GM15510 (cell line): ENCODE data around the gene ATXN7L1.

Experiments used
- POLR2A ChIP-seq: IDR thresholded peaks from 3 replicates; pipeline ENCODE4 v1.6.1; 2011; ENCODE audit warnings: borderline replicate concordance; ENCODE audit not compliant: insufficient read length; ENCODE audit errors: extremely low read depth

The ATXN7L1 gene

GRCh38 chr7:105756367-105756766 is 120.0 kb downstream of the ATXN7L1 start:
- TF ChIP-seq POLR2A = no peak

GRCh38 chr7:105752671-105753275 is 123.6 kb downstream of the ATXN7L1 start:
- no peak for TF ChIP-seq POLR2A

GRCh38 chr7:105751054-105751453 is 125.3 kb downstream of the ATXN7L1 start:
- TF ChIP-seq POLR2A = no peak

DNA sequence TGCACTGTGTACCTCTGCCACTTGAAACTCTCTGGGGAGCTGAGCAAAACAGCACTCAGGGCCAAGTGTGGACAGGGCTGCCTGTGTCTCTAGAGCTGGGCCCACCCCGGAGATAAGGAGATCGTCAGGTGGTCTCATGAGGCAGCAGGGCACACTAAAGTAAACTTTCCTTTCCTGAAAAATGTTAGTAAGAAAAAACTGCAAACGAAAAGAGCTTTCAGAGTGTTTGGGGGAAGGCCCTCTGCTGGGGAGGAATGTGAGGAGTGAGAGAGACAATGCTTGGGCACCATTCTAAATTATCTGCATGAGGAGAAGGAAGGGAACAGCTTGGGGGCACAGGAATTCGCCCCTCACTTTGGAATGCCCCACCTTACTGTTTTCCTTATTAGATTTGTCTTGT is 127.7 kb downstream of the ATXN7L1 start:
- TF ChIP-seq POLR2A = no peak

- no peak for TF ChIP-seq POLR2A
Measured at GRCh38 chr7:105745681-105746330, 130.6 kb downstream of the ATXN7L1 start.

GRCh38 chr7:105744258-105744657 is 132.1 kb downstream of the ATXN7L1 start:
- TF ChIP-seq POLR2A = no peak

DNA sequence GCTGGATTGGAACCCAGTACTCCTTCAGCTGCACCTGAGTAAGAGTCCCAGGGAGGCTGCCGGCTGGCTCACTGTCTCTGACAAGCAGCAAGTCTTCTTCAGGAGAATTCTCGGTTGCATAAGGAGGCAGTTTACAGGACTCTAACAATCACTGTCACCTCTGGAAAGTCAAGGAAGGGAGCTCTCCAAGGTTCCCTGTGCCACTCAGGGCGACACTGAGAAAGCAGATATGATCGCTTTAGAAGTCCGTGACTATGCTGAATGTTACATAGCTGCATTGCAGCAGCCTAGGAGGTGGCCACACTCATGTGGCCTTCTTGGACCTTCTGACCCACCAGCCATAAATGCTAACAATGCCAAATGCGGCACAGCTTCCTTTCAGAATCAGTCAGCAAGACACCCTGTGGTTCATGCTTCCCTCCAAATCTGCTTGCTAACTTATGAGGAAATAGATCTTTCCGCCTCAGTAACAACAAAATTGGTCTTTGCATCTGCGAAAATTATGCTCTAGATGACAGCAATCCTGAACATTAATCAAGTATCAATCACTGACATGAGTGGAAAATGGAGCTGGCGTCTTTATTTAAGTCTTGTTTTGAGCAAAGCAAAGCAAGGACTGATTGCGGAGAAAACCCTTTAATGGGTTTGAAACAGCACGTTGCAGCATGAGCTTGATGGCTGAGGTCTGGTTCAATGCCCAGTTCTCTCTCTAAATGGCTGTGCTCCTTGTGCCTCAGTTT is 132.9 kb downstream of the ATXN7L1 start:
- no peak for TF ChIP-seq POLR2A

DNA sequence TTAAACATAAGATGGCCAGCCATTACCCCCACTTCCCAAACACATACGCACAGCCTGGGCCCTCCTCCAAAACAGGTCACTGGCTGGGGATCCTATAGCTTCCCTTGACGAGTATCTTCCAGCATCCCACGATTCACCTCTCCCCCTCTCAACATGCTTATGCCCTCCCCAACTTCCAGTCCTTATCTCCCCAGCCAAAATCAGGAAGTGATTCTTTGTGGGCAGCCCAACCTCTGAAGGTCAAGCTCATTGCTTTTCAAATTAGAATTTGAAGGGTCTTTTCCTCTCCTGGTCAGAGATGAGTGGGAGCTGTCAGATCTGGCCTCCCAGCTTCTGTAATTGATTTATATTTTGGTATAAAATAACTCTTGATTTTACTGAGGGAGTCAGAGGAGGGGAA is 133.6 kb downstream of the ATXN7L1 start:
- no peak for TF ChIP-seq POLR2A

- TF ChIP-seq POLR2A = no peak
Measured at GRCh38 chr7:105741982-105742381, 134.4 kb downstream of the ATXN7L1 start.

- TF ChIP-seq POLR2A = no peak
Measured at GRCh38 chr7:105738133-105738532, 138.3 kb downstream of the ATXN7L1 start.

- no peak for TF ChIP-seq POLR2A
Measured at GRCh38 chr7:105734233-105734632, 142.2 kb downstream of the ATXN7L1 start.

GRCh38 chr7:105731042-105731441 is 145.4 kb downstream of the ATXN7L1 start:
- no peak for TF ChIP-seq POLR2A

DNA sequence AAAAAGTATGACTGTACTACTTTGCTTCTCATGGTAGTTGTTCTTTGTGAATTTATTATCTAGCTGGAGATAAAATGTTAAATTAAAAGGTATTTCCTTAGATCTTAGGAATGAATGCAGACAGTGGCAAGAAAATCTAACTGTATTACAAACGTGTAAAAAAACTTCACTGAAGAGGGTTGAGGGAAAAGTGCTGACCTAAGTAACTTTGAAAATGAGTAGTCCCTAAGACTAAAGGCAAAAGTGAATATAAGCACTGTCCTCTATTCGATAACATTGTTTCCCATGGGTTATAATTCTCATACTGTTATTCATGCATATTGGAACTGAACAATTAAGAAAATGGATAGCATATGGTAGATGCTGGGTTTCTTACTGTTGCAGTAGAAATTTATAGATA is 148.4 kb downstream of the ATXN7L1 start:
- no peak for TF ChIP-seq POLR2A

GRCh38 chr7:105724688-105725087 is 151.7 kb downstream of the ATXN7L1 start:
- TF ChIP-seq POLR2A = no peak

DNA sequence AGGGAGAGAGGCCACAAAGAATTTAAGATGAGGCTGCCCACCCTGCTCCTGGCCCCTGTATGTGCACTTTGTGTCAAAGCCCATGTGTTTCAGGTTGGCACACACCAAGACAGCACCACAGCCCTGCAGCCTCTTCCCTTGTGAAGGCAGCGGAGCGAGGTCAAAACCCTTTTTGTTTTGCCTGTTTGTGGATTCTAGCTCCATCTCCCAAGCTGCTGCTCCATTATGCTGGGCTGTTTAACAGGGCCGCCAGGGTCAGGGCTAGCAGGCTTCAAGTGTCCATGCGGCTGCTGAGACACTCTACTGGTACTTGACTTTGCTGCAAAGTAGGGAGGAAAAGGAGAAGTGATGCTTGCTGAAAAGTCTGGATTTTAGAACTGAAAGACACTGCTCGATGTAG is 152.8 kb downstream of the ATXN7L1 start:
- TF ChIP-seq POLR2A = no peak
